NAMALWA (cell line): ENCODE data around the gene KXD1.

Experiments used
- DNase-seq: peaks from one replicate; pipeline ENCODE4 v3.0.0-alpha.2; 2015; ENCODE audit warnings: low spot score

KXD1 gene

DNA sequence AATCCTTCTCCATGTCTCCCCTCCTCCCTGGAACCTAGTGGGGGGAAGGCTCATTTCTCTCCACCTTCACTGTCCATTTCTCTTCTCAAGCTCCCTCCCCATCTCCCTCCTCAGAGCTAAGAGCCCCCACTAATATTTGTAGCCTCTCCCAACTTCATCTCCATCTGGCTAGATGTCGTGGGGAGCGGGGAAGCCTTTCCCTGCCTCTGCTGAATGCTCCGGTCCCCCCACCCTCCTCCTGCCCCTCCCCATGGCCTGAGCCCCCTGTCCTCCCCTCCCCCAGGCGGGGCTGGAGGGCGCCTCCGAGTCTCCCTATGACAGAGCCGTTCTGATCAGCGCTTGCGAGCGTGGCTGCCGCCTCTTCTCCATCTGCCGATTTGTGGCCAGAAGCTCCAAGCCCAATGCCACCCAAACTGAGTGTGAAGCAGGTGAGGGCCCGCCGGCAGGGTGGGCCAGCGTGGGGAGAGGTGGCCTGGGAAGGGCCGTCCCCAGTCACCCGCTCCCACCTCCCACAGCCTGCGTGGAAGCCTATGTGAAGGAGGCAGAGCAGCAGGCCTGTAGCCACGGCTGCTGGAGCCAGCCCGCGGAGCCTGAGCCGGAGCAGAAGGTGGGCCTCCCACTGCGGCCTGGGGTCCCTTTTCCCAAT is 56.0 kb downstream of the KXD1 start:
- no peak for DNase-seq

DNA sequence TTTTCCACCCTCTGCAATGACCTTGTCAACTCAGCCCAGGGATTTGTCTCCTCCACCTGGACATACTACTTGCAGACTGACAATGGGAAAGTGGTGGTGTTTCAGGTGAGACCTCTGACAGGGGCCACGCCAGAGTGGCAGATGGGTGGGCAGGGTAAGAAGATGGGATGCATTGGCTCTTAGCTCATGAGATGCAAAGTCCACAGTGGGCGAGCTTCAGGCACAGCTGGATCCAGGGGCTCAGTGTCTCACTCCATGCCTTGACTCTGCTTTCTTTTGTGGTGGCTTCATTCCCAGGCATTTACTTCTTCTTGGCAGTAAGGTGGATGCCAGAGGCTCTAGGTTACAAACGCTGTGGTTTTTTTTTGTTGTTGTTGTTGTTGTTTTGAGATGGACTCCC is 58.4 kb downstream of the KXD1 start:
- DNase-seq: no peak

- DNase-seq: no peak
These were observed 59.9 kb downstream of the KXD1 start for GRCh38 chr19:18617562-18617961.

DNA sequence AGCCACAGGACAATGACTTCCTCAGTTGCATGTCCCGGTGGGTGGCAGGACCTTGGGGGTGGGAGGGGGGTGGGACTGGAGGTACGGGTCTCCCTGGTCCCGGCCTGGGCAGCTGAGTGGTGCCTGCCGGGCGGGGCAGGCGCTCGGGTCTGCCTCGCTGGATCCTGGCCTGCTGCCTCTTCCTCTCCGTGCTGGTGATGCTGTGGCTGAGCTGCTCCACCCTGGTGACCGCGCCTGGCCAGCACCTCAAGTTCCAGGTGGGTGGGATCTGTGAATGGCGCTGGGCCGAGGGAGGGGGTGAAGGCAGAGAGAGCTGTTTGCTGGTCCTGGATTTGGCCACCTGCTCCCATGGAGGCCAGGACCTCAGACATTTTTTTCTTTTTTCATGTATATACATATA is 60.6 kb downstream of the KXD1 start:
- no peak for DNase-seq
